NB4 (cell line): ENCODE data around the gene FHIT.

ENCODE experiments used
- POLR2A ChIP-seq: IDR thresholded peaks from 2 replicates; pipeline ENCODE4 v1.6.1; 2011; ENCODE audit warnings: mild to moderate bottlenecking; ENCODE audit not compliant: insufficient read length; ENCODE audit errors: extremely low read depth
- TF ChIP-seq, protein P1 (sequence below): IDR thresholded peaks from one replicate; pipeline ENCODE4 v1.5.1; 2012; ENCODE audit warnings: low read depth, low read length
- TF ChIP-seq, protein P2 (sequence below): IDR thresholded peaks from 2 replicates; pipeline ENCODE4 v1.6.1; 2011; ENCODE audit warnings: low read depth, low read length

DNA sequence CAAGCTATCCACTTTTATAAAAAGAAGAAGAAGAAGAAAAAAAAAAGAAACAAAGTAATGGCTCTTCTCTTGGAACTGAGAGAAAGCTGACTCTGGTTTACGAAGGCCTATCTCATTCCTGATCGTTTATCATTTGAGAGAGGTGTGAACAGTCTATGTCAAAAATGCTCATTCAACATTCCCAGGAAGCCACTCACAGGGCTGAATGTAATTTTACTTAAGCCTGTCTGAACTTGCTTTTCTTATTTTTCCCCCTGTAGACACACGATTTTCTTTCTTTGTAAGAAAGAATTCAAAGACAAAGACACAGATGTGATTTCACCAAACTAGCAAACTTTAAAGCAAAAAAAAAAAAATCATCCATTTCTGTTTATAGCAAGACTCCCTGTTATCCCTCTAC lies 805.8 kb downstream of the FHIT start:
- TF ChIP-seq, protein P1, sequence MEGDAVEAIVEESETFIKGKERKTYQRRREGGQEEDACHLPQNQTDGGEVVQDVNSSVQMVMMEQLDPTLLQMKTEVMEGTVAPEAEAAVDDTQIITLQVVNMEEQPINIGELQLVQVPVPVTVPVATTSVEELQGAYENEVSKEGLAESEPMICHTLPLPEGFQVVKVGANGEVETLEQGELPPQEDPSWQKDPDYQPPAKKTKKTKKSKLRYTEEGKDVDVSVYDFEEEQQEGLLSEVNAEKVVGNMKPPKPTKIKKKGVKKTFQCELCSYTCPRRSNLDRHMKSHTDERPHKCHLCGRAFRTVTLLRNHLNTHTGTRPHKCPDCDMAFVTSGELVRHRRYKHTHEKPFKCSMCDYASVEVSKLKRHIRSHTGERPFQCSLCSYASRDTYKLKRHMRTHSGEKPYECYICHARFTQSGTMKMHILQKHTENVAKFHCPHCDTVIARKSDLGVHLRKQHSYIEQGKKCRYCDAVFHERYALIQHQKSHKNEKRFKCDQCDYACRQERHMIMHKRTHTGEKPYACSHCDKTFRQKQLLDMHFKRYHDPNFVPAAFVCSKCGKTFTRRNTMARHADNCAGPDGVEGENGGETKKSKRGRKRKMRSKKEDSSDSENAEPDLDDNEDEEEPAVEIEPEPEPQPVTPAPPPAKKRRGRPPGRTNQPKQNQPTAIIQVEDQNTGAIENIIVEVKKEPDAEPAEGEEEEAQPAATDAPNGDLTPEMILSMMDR: no peak
- no peak for TF ChIP-seq POLR2A
- TF ChIP-seq, protein P2, sequence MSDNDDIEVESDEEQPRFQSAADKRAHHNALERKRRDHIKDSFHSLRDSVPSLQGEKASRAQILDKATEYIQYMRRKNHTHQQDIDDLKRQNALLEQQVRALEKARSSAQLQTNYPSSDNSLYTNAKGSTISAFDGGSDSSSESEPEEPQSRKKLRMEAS: no peak
